Stomach (tissue), 4 donors: ENCODE results near the gene RPAP3.

Source experiments
- POLR2A ChIP-seq, 4 donors: fragments of 450-650 bp; IDR thresholded peaks; one replicate each; pipeline ENCODE4 v1.6.1; 2016; ENCODE audit warnings: antibody characterized with exemption in 4 of 4, control low read depth in 2 of 4, mild to moderate bottlenecking in 1 of 4, moderate library complexity in 1 of 4
- POLR2AphosphoS5 ChIP-seq, 3 donors: sonication (generic); formaldehyde crosslinking; IDR thresholded peaks; one replicate each; pipeline ENCODE4 v1.6.1; 2016; ENCODE audit warnings: antibody characterized with exemption in 3 of 3
- TF ChIP-seq, protein P1 (sequence below), 7 experiments: fragments of 450-650 bp in 4 of 7; fragments of 200-600 bp in 3 of 7; sonication (generic) in 3 of 7; IDR thresholded peaks; one replicate each; pipeline ENCODE4 v1.5.1; 2016 to 2019; ENCODE audit warnings: antibody characterized with exemption in 7 of 7, control low read depth in 2 of 7, mild to moderate bottlenecking in 1 of 7

- TF ChIP-seq POLR2AphosphoS5 (IDR thresholded peaks at IDR 0.05): peak in 1 of 3 donors; percentile 53
- TF ChIP-seq, protein P1, sequence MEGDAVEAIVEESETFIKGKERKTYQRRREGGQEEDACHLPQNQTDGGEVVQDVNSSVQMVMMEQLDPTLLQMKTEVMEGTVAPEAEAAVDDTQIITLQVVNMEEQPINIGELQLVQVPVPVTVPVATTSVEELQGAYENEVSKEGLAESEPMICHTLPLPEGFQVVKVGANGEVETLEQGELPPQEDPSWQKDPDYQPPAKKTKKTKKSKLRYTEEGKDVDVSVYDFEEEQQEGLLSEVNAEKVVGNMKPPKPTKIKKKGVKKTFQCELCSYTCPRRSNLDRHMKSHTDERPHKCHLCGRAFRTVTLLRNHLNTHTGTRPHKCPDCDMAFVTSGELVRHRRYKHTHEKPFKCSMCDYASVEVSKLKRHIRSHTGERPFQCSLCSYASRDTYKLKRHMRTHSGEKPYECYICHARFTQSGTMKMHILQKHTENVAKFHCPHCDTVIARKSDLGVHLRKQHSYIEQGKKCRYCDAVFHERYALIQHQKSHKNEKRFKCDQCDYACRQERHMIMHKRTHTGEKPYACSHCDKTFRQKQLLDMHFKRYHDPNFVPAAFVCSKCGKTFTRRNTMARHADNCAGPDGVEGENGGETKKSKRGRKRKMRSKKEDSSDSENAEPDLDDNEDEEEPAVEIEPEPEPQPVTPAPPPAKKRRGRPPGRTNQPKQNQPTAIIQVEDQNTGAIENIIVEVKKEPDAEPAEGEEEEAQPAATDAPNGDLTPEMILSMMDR (IDR thresholded peaks at IDR 0.05): peak in 6 of 7 experiments; percentile 49 to 99 (median 95)
- TF ChIP-seq POLR2A (IDR thresholded peaks at IDR 0.05): no peak
These were observed 36.5 kb upstream of the RPAP3 start for GRCh38 chr12:47742253-47742825.
